ENCODE measurements around the gene EFNA4. TPM values are rescaled to one million over a fixed set of nuclear protein-coding genes. Genes with fewer than 3 reads are reported as not detected.

The EFNA4 gene
- total and polyA plus RNA-seq, 7 donors = 0.39 to 1.3 (median 0.83) TPM

- 0 to 2% (median 0%) methylated on average over 23 to 32 of the region's 32 CpGs for WGBS, 3 donors
- Histone ChIP-seq H3K9me3 (no peaks in the 10 kb centered on the region), H3K27me3 (ENCODE audit: insufficient read depth in 3 of 3, low read length in 2 of 3) (peaks cover 0 to 34% (median 21%) of the 10 kb centered on the region in 3 donors), H3K36me3 (ENCODE audit: insufficient read depth in 1 of 2, low read depth in 1 of 2) (no peaks in the 10 kb centered on the region), H3K4me3 (peak overlapping the region; percentile 69), H3K27ac (peak overlapping the region; percentile 92), H3K4me1 (peaks cover 15% of the 10 kb centered on the region)
- peak; percentile 63 to 78 for DNase-seq
- TF ChIP-seq CTCF (IDR thresholded peaks at IDR 0.05) = no peak
- ATAC-seq = peak; percentile 44 to 62 (median 56)
- intact Hi-C loops (cut with DNase I) = no loop called here
Measured at GRCh38 chr1:155085504-155086127, 22.1 kb downstream of the EFNA4 start.

- Histone ChIP-seq H3K36me3 (ENCODE audit: insufficient read depth in 1 of 2, low read depth in 1 of 2) (no peaks in the 10 kb centered on the region), H3K27ac (no peak overlapping the region), H3K4me1 (peaks cover 12% of the 10 kb centered on the region), H3K9me3 (no peaks in the 10 kb centered on the region), H3K27me3 (ENCODE audit: insufficient read depth in 3 of 3, low read length in 2 of 3) (peaks cover 0 to 28% (median 17%) of the 10 kb centered on the region in 3 donors), H3K4me3 (peak overlapping the region; percentile 69)
- DNase-seq (peak; percentile 67 to 83), ATAC-seq (peak; percentile 22 to 59 (median 42))
- intact Hi-C loops (cut with DNase I) = no loop called here
- 19 to 22% (median 21%) methylated on average over 15 to 24 of the region's 24 CpGs for WGBS, 3 donors
- peak; percentile 98 for TF ChIP-seq CTCF (IDR thresholded peaks at IDR 0.05)
Measured at GRCh38 chr1:155086128-155086741, 22.7 kb downstream of the EFNA4 start.

- peaks cover 14% of the 10 kb centered on the region for H3K4me1 ChIP-seq
- peaks cover 0 to 20% (median 11%) of the 10 kb centered on the region in 3 donors for H3K27me3 ChIP-seq (ENCODE audit: insufficient read depth in 3 of 3, low read length in 2 of 3)
- no peak for ATAC-seq
- H3K9me3 ChIP-seq = no peaks in the 10 kb centered on the region
- no peak for DNase-seq
- intact Hi-C loops (cut with DNase I) = no loop called here
- no peak overlapping the region for H3K4me3 ChIP-seq
- H3K36me3 ChIP-seq (ENCODE audit: insufficient read depth in 1 of 2, low read depth in 1 of 2) = no peaks in the 10 kb centered on the region
- WGBS, 3 donors = 64 to 80% (median 73%) methylated on average over 8 of the region's 8 CpGs
- H3K27ac ChIP-seq = no peak overlapping the region
- TF ChIP-seq CTCF (IDR thresholded peaks at IDR 0.05) = no peak
Measured at GRCh38 chr1:155086856-155087535, 23.5 kb downstream of the EFNA4 start.

GRCh38 chr1:155091071-155092051 lies 27.8 kb downstream of the EFNA4 start:
- TF ChIP-seq CTCF (IDR thresholded peaks at IDR 0.05) = peak; percentile 97
- DNase-seq (peak; percentile 81 to 88), ATAC-seq (peak; percentile 74 to 88 (median 80))
- H3K36me3 ChIP-seq (ENCODE audit: insufficient read depth in 1 of 2, low read depth in 1 of 2) = no peaks in the 10 kb centered on the region
- intact Hi-C loops (cut with DNase I) = loop anchor here (1.0 to 5.0 kb wide), 3 partner anchors 36 to 77 kb away; partner anchors contain the start of gene EFNA1 (in 2 of the 2)
- H3K27me3 ChIP-seq (ENCODE audit: insufficient read depth in 3 of 3, low read length in 2 of 3) = no peaks in the 10 kb centered on the region
- H3K27ac ChIP-seq = no peak overlapping the region
- 17 to 22% (median 19%) methylated on average over 28 to 29 of the region's 29 CpGs for WGBS, 3 donors
- H3K4me3 ChIP-seq = no peak overlapping the region
- no peaks in the 10 kb centered on the region for H3K9me3 ChIP-seq
- peaks cover 12% of the 10 kb centered on the region for H3K4me1 ChIP-seq

Measured in psoas muscle (tissue), 8 donors.